T47D (cell line): Measurements from ENCODE around the gene GNL1.
"Not testable (repeated sequence)": the region's sequence is repeated elsewhere in the genome, so short reads cannot be mapped to it uniquely, and the experiment has no call there.

Experiments used
- DNase-seq, 2 experiments: peaks; one replicate each; pipeline versions ENCODE4 v3.0.0 to v3.0.0-alpha.2; 2011 to 2012; ENCODE audit warnings: low read depth in 1 of 2, low spot score in 1 of 2
- JUND ChIP-seq: IDR thresholded peaks from 2 replicates; pipeline ENCODE4 v1.6.1; 2012; ENCODE audit warnings: low read depth
- in situ Hi-C: cut with HindIII; loops from 2 replicates; pipeline ENCODE4 v1.10.0; 2016; ENCODE audit warnings: low sequenced_read_pairs, low pct_unique_long_range_greater_than_20kb

The GNL1 gene

DNA sequence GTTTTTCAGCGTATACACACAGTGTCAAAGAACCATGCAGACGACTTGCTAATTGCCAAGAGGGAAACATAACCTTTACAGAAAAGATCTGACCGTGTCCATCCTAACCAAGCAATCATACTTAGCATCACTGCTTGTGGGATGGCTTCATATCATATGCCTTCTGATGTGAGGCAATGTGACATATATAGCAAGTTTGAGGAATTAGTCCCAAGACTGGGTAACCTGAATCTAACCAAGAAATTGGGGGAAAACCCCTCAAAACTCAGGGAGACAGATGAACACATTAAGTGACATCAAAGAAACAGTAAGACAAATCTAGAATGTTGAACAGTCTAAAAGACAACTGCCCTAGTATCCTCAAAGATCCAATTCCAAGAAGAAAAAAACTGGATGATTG is 18.4 kb downstream of the GNL1 start:
- DNase-seq, result no peak
- in situ Hi-C loops, result no loop called here
- no peak for TF ChIP-seq JUND

- in situ Hi-C loops, result no loop called here
- no peak for DNase-seq
- no peak for TF ChIP-seq JUND
Measured at GRCh38 chr6:30533460-30534294, 22.6 kb downstream of the GNL1 start.

GRCh38 chr6:30530014-30530413 is 26.3 kb downstream of the GNL1 start:
- in situ Hi-C loops, result no loop called here
- no peak for TF ChIP-seq JUND
- no peak for DNase-seq

- in situ Hi-C loops, DNase-seq: not testable (repeated sequence)
Measured at GRCh38 chr6:30529349-30529875, 26.9 kb downstream of the GNL1 start.

GRCh38 chr6:30526444-30526843 is 29.8 kb downstream of the GNL1 start:
- DNase-seq, in situ Hi-C loops: not testable (repeated sequence)

- DNase-seq, in situ Hi-C loops: not testable (repeated sequence)
Measured at GRCh38 chr6:30521952-30522351, 34.3 kb downstream of the GNL1 start.

DNA sequence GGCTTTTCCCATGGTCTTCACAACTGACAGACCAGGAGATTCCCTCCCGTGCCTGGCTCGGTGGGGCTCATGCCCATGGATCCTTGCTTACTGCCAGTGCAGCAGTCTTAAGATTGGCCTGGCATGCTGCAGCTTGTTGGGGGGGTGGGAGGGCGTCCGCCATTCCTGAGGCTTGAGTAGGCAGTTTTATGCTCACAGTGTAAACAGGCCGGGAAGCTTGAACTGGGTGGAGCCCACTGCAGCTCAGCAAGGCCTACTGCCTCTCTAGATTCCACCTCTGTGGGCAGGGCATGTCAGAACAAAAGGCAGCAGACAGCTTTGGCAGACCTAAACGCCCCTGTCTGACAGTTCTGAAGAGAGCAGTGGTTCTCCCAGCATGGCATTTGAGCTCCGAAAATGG is 35.2 kb downstream of the GNL1 start:
- peak in 1 of 2 experiments; percentile 22 for DNase-seq
- in situ Hi-C loops, result not testable (repeated sequence)

GRCh38 chr6:30520522-30520921 is 35.8 kb downstream of the GNL1 start:
- TF ChIP-seq JUND, result no peak
- DNase-seq, result peak in 1 of 2 experiments; percentile 15
- in situ Hi-C loops, result no loop called here

DNA sequence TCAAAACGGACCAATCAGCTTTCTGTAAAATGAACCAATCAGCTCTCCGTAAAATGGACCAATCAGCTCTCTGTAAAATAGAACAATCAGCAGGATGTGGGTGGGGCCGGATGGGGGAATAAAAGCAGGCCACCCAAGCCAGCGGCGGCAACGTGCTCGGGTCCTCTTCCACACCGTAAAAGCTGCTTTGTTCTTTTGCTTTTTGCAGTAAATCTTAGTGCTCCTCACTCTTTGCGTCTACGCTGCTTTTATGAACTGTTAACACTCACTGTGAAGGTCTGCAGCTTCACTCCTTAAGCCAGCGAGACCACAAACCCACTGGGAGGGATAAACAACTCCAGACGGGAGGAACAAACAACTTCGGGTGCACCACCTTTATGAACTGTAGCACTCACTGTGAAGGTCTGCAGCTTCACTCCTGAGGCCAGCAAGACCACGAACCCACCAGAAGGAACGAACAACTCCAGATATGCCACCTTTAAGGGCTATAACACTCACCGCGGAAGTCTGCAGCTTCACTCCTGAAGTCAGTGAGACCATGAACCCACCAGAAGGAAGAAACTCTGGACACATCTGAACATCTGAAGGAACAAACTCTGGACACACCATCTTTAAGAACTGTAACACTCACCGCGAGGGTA is 37.7 kb downstream of the GNL1 start:
- DNase-seq, in situ Hi-C loops: not testable (repeated sequence)

DNA sequence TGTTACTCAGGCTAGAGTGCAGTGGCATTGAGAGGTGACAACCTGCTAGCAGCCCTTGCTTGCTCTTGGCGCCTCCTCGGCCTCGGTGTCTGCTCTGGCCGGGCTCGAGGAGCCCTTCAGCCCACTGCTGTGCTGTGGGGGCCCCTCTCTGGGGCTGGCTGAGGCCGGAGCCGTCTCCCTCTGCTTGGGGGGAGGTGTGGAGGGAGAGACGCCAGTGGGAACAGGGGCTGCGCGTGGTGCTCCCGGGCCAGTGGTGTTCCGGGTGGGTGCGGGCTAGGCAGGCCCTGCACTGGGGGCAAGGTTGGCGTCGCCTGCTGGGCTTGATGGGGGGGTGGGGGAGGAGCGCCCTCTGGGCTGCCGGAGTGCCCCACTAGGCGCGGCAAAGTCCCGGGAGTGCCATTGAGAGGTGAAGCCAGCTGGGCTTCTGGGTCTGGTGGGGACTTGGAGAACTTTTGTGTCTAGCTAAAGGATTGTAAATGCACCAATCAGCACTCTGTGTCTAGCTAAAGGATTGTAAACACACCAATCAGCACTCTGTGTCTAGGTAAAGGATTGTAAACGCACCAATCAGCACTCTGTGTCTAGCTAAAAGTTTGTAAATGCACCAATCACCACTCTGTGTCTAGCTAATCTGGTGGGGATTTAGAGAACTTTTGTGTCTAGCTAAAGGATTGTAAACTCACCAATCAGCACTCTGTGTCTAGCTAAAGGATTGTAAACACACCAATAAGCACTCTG is 38.4 kb downstream of the GNL1 start:
- DNase-seq, in situ Hi-C loops: not testable (repeated sequence)

DNA sequence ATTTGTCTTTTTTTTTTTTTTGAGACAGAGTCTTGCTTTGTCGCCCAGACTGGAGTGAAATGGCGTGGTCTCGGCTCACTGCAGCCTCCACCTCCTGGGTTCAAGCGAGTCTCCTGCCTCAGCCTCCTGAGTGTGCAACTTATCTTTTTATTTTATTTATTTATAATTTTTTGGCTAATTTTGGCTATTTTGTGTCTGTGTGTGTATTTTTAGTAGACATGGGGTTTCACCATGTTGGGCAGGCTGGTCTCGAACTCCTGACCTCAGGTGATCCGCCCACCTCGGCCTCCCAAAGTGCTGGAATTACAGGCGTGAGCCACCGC is 39.6 kb downstream of the GNL1 start:
- in situ Hi-C loops, DNase-seq: not testable (repeated sequence)

GRCh38 chr6:30515944-30516753 is 40.1 kb downstream of the GNL1 start:
- in situ Hi-C loops, result no loop called here
- TF ChIP-seq JUND, result no peak
- peak; percentile 78 to 93 for DNase-seq
